ENCODE data around the gene TNFSF10. TPM values are rescaled to one million over a fixed set of nuclear protein-coding genes. Genes with fewer than 3 reads are reported as not detected.
"Not testable (repeated sequence)": the region's sequence is repeated elsewhere in the genome, so short reads cannot be mapped to it uniquely, and the experiment has no call there.

The TNFSF10 gene
- not detected in 2 replicates for total RNA-seq
- long read RNA-seq, partial matches to known transcripts: 0 of 1 reads
- long read RNA-seq, other reads (novel, unspliced or antisense): 1 of 1 reads

- Mint-ChIP-seq H3K4me3 (no peak within 1 kb of the TSS), H3K27ac (ENCODE audit: unreplicated experiment) (peak within 1 kb of the TSS; percentile 15), H3K36me3 (ENCODE audit: low read depth) (no peaks in the 10 kb centered on the region), H3K4me1 (peaks cover 14% of the 10 kb centered on the region), H3K27me3 (ENCODE audit: low read depth) (no peaks in the 10 kb centered on the region), H3K9me3 (no peaks in the 10 kb centered on the region)
- no peak for TF ChIP-seq CTCF (conservative IDR thresholded peaks at IDR 0.05)
- peak; percentile 2 for DNase-seq (ENCODE audit: low read depth, low spot score)
Observed at GRCh38 chr3:172522871-172523818, at the start of gene TNFSF10. TNFSF10 (minus strand) TSS chr3:172523430; CDS start chr3:172523384, 46 bp downstream.

- H3K4me1 Mint-ChIP-seq: no peaks in the 10 kb centered on the region
- no peak overlapping the region for H3K4me3 Mint-ChIP-seq
- TF ChIP-seq CTCF (conservative IDR thresholded peaks at IDR 0.05): no peak
- peaks cover 3% of the 10 kb centered on the region for H3K36me3 Mint-ChIP-seq (ENCODE audit: low read depth)
- no peaks in the 10 kb centered on the region for H3K27me3 Mint-ChIP-seq (ENCODE audit: low read depth)
- no peak for DNase-seq (ENCODE audit: low read depth, low spot score)
- no peak overlapping the region for H3K27ac Mint-ChIP-seq (ENCODE audit: unreplicated experiment)
- peaks cover 21% of the 10 kb centered on the region for H3K9me3 Mint-ChIP-seq
Observed at GRCh38 chr3:172569128-172570008, 46.1 kb upstream of the TNFSF10 start.

- no peak for TF ChIP-seq CTCF (conservative IDR thresholded peaks at IDR 0.05)
- DNase-seq (ENCODE audit: low read depth, low spot score): no peak
- no peak overlapping the region for H3K27ac Mint-ChIP-seq (ENCODE audit: unreplicated experiment)
- H3K4me1 Mint-ChIP-seq: no peaks in the 10 kb centered on the region
- H3K36me3 Mint-ChIP-seq (ENCODE audit: low read depth): peaks cover 3% of the 10 kb centered on the region
- H3K27me3 Mint-ChIP-seq (ENCODE audit: low read depth): no peaks in the 10 kb centered on the region
- peaks cover 21% of the 10 kb centered on the region for H3K9me3 Mint-ChIP-seq
- H3K4me3 Mint-ChIP-seq: no peak overlapping the region
Observed at GRCh38 chr3:172568701-172569100, 45.5 kb upstream of the TNFSF10 start.

GRCh38 chr3:172566785-172567184 lies 43.6 kb upstream of the TNFSF10 start:
- H3K36me3 Mint-ChIP-seq (ENCODE audit: low read depth); DNase-seq (ENCODE audit: low read depth, low spot score); H3K27me3 Mint-ChIP-seq (ENCODE audit: low read depth); H3K27ac Mint-ChIP-seq (ENCODE audit: unreplicated experiment); H3K4me3 Mint-ChIP-seq; H3K4me1 Mint-ChIP-seq: not testable (repeated sequence)
- H3K9me3 Mint-ChIP-seq: peaks cover 16% of the 10 kb centered on the region

- TF ChIP-seq CTCF (conservative IDR thresholded peaks at IDR 0.05): no peak
- Mint-ChIP-seq H3K27me3 (ENCODE audit: low read depth) (no peaks in the 10 kb centered on the region), H3K27ac (ENCODE audit: unreplicated experiment) (no peak overlapping the region), H3K4me1 (no peaks in the 10 kb centered on the region), H3K9me3 (peaks cover 13% of the 10 kb centered on the region), H3K4me3 (no peak overlapping the region), H3K36me3 (ENCODE audit: low read depth) (no peaks in the 10 kb centered on the region)
- DNase-seq (ENCODE audit: low read depth, low spot score): no peak
Observed at GRCh38 chr3:172564499-172564898, 41.3 kb upstream of the TNFSF10 start.

Measured in neural crest cell (in vitro differentiated cells).